ENCODE measurements around the gene CAMK2D. TPM values are rescaled to one million over a fixed set of nuclear protein-coding genes. Genes with fewer than 3 reads are reported as not detected.

CAMK2D gene
- total RNA-seq, 1 experiment from 2014 or later, result 19.9 TPM

- H3K9me3 ChIP-seq, result no peaks in the 10 kb centered on the region
- no peak overlapping the region for H3K4me3 ChIP-seq
- no peaks in the 10 kb centered on the region for H3K27me3 ChIP-seq
- no peaks in the 10 kb centered on the region for H3K36me3 ChIP-seq
- no peak for DNase-seq
These were observed 120.5 kb downstream of the CAMK2D start for GRCh38 chr4:113641025-113641431.

GRCh38 chr4:113639326-113639725, 122.2 kb downstream of the CAMK2D start:
- H3K36me3 ChIP-seq, result no peaks in the 10 kb centered on the region
- H3K27me3 ChIP-seq, result no peaks in the 10 kb centered on the region
- no peak for DNase-seq
- H3K9me3 ChIP-seq, result no peaks in the 10 kb centered on the region
- H3K4me3 ChIP-seq, result no peak overlapping the region

- Histone ChIP-seq H3K4me3 (no peak overlapping the region), H3K36me3 (no peaks in the 10 kb centered on the region), H3K27me3 (no peaks in the 10 kb centered on the region), H3K9me3 (no peaks in the 10 kb centered on the region)
- DNase-seq, result no peak
These were observed 123.0 kb downstream of the CAMK2D start for GRCh38 chr4:113638562-113638832.

GRCh38 chr4:113637823-113638561, 123.5 kb downstream of the CAMK2D start:
- no peaks in the 10 kb centered on the region for H3K9me3 ChIP-seq
- H3K4me3 ChIP-seq, result no peak overlapping the region
- H3K36me3 ChIP-seq, result no peaks in the 10 kb centered on the region
- no peaks in the 10 kb centered on the region for H3K27me3 ChIP-seq
- no peak for DNase-seq

GRCh38 chr4:113637363-113637762, 124.2 kb downstream of the CAMK2D start:
- no peak overlapping the region for H3K4me3 ChIP-seq
- DNase-seq, result no peak
- H3K9me3 ChIP-seq, result no peaks in the 10 kb centered on the region

GRCh38 chr4:113636877-113637276, 124.7 kb downstream of the CAMK2D start:
- Histone ChIP-seq H3K9me3 (no peaks in the 10 kb centered on the region), H3K27me3 (no peaks in the 10 kb centered on the region), H3K4me3 (no peak overlapping the region), H3K36me3 (no peaks in the 10 kb centered on the region)
- no peak for DNase-seq

More at GRCh38 chr4:113637363-113637762, 124.2 kb downstream of the CAMK2D start:
- no peaks in the 10 kb centered on the region for H3K36me3 ChIP-seq
- H3K27me3 ChIP-seq, result no peaks in the 10 kb centered on the region

GRCh38 chr4:113636438-113636818, 125.1 kb downstream of the CAMK2D start:
- H3K36me3 ChIP-seq, result no peaks in the 10 kb centered on the region
- H3K4me3 ChIP-seq, result no peak overlapping the region
- H3K27me3 ChIP-seq, result no peaks in the 10 kb centered on the region
- DNase-seq, result no peak
- H3K9me3 ChIP-seq, result no peaks in the 10 kb centered on the region

- DNase-seq, result no peak
- Histone ChIP-seq H3K9me3 (no peaks in the 10 kb centered on the region), H3K4me3 (no peak overlapping the region), H3K27me3 (no peaks in the 10 kb centered on the region), H3K36me3 (no peaks in the 10 kb centered on the region)
These were observed 125.7 kb downstream of the CAMK2D start for GRCh38 chr4:113635739-113636437.

GRCh38 chr4:113634081-113634969, 127.2 kb downstream of the CAMK2D start:
- Histone ChIP-seq H3K9me3 (no peaks in the 10 kb centered on the region), H3K27me3 (no peaks in the 10 kb centered on the region), H3K4me3 (no peak overlapping the region), H3K36me3 (no peaks in the 10 kb centered on the region)
- no peak for DNase-seq

GRCh38 chr4:113633467-113633866, 128.1 kb downstream of the CAMK2D start:
- DNase-seq, result no peak
- H3K27me3 ChIP-seq, result no peaks in the 10 kb centered on the region
- no peak overlapping the region for H3K4me3 ChIP-seq
- no peaks in the 10 kb centered on the region for H3K36me3 ChIP-seq
- no peaks in the 10 kb centered on the region for H3K9me3 ChIP-seq

GRCh38 chr4:113628711-113629110, 132.8 kb downstream of the CAMK2D start:
- H3K9me3 ChIP-seq, result no peaks in the 10 kb centered on the region
- no peaks in the 10 kb centered on the region; the same call in 1 of the 2 replicates for H3K36me3 ChIP-seq
- H3K27me3 ChIP-seq, result no peaks in the 10 kb centered on the region
- H3K4me3 ChIP-seq, result no peak overlapping the region
- no peak for DNase-seq

- no peak for DNase-seq
- Histone ChIP-seq H3K36me3 (no peaks in the 10 kb centered on the region; the same call in 1 of the 2 replicates), H3K27me3 (no peaks in the 10 kb centered on the region), H3K9me3 (no peaks in the 10 kb centered on the region), H3K4me3 (no peak overlapping the region)
These were observed 134.2 kb downstream of the CAMK2D start for GRCh38 chr4:113627321-113627720.

- no peak overlapping the region for H3K4me3 ChIP-seq
- no peak for DNase-seq
- no peaks in the 10 kb centered on the region; the same call in 1 of the 2 replicates for H3K36me3 ChIP-seq
- no peaks in the 10 kb centered on the region for H3K9me3 ChIP-seq
- H3K27me3 ChIP-seq, result no peaks in the 10 kb centered on the region
These were observed 135.6 kb downstream of the CAMK2D start for GRCh38 chr4:113625902-113626301.

GRCh38 chr4:113623274-113623894, 138.2 kb downstream of the CAMK2D start:
- no peak for DNase-seq

GRCh38 chr4:113621633-113622032, 139.9 kb downstream of the CAMK2D start:
- DNase-seq, result no peak
- Histone ChIP-seq H3K36me3 (no peaks in the 10 kb centered on the region; the same call in 1 of the 2 replicates), H3K4me3 (no peak overlapping the region), H3K27me3 (no peaks in the 10 kb centered on the region), H3K9me3 (no peaks in the 10 kb centered on the region)

More at GRCh38 chr4:113623274-113623894, 138.2 kb downstream of the CAMK2D start:
- Histone ChIP-seq H3K27me3 (no peaks in the 10 kb centered on the region), H3K4me3 (no peak overlapping the region), H3K9me3 (no peaks in the 10 kb centered on the region), H3K36me3 (no peaks in the 10 kb centered on the region; the same call in 1 of the 2 replicates)

- Histone ChIP-seq H3K4me3 (no peak overlapping the region), H3K9me3 (no peaks in the 10 kb centered on the region), H3K36me3 (no peaks in the 10 kb centered on the region), H3K27me3 (no peaks in the 10 kb centered on the region)
- DNase-seq, result no peak
These were observed 141.5 kb downstream of the CAMK2D start for GRCh38 chr4:113620032-113620431.

GRCh38 chr4:113619526-113619925, 142.0 kb downstream of the CAMK2D start:
- no peaks in the 10 kb centered on the region for H3K27me3 ChIP-seq
- no peak for DNase-seq
- no peak overlapping the region for H3K4me3 ChIP-seq

More at GRCh38 chr4:113619526-113619925, 142.0 kb downstream of the CAMK2D start:
- Histone ChIP-seq H3K36me3 (no peaks in the 10 kb centered on the region), H3K9me3 (no peaks in the 10 kb centered on the region)
